GM23338 (cell line): ENCODE measurements around the gene ZNF69. TPM values are rescaled to one million over a fixed set of nuclear protein-coding genes. Genes with fewer than 3 reads are reported as not detected.
A peak's percentile ranks its signal among the peaks of the same experiment; 100 is the strongest.
"Not testable (repeated sequence)": the region's sequence is repeated elsewhere in the genome, so short reads cannot be mapped to it uniquely, and the experiment has no call there.

ENCODE experiments used
- ATAC-seq: fragments of 200-7000 bp; cut with Tn5 transposase; 3 replicates; pipeline ENCODE4 v1.9.1; 2020
- DNase-seq: peaks from one replicate; pipeline ENCODE4 v3.0.0-alpha.2; 2015; ENCODE audit warnings: low spot score
- H2AFZ ChIP-seq: fragments of 200-600 bp; sonication (generic); 2 replicates; pipeline ENCODE4 v1.8.0; 2016; ENCODE audit warnings: antibody characterized with exemption, mild to moderate bottlenecking, moderate library complexity
- H3F3A ChIP-seq: fragments of 200-600 bp; sonication (generic); replicated peaks from 2 replicates; pipeline ENCODE4 v1.8.0; 2017; ENCODE audit warnings: antibody characterized with exemption, mixed run types, low read depth
- H3K27ac ChIP-seq: fragments of 200-600 bp; sonication (generic); 2 replicates; pipeline ENCODE4 v1.6.1; 2016; ENCODE audit warnings: low read depth
- H3K27me3 ChIP-seq: fragments of 200-600 bp; sonication (generic); 2 replicates; pipeline ENCODE4 v1.8.0; 2016; ENCODE audit warnings: mild to moderate bottlenecking, mixed run types, moderate library complexity; ENCODE audit not compliant: insufficient read depth
- H3K36me3 ChIP-seq: fragments of 200-600 bp; sonication (generic); 2 replicates; pipeline ENCODE4 v1.8.0; 2016; ENCODE audit warnings: mild to moderate bottlenecking; ENCODE audit not compliant: insufficient read depth
- H3K4me1 ChIP-seq: fragments of 200-600 bp; sonication (generic); 2 replicates; pipeline ENCODE4 v1.8.0; 2016; ENCODE audit warnings: mild to moderate bottlenecking, moderate library complexity; ENCODE audit not compliant: insufficient read depth
- H3K4me2 ChIP-seq: fragments of 200-600 bp; sonication (generic); 2 replicates; pipeline ENCODE4 v1.7.1; 2017; ENCODE audit warnings: mixed run types
- H3K4me3 ChIP-seq: fragments of 200-600 bp; sonication (generic); 2 replicates; pipeline ENCODE4 v1.6.1; 2016; ENCODE audit warnings: mixed run types
- H3K79me2 ChIP-seq: fragments of 200-600 bp; sonication (generic); replicated peaks from 2 replicates; pipeline ENCODE4 v1.8.0; 2017; ENCODE audit warnings: mild to moderate bottlenecking; ENCODE audit not compliant: insufficient read depth
- H3K9me2 ChIP-seq: fragments of 200-600 bp; sonication (generic); 2 replicates; pipeline ENCODE4 v1.8.0; 2017; ENCODE audit not compliant: insufficient read depth
- H4K20me1 ChIP-seq: fragments of 200-600 bp; sonication (generic); replicated peaks from 2 replicates; pipeline ENCODE4 v1.8.0; 2017; ENCODE audit warnings: mild to moderate bottlenecking; ENCODE audit not compliant: insufficient read depth
- H3K27ac Mint-ChIP-seq: 2 replicates; pipeline ENCODE4 v1.8.0; 2020; ENCODE audit warnings: inconsistent platforms, mild to moderate bottlenecking, moderate library complexity, mixed read lengths
- H3K27me3 Mint-ChIP-seq: 3 replicates; pipeline ENCODE4 v1.8.0; 2022; ENCODE audit warnings: low read depth, mild to moderate bottlenecking, moderate library complexity, mixed read lengths, inconsistent platforms; ENCODE audit not compliant: insufficient read depth, poor library complexity
- H3K36me3 Mint-ChIP-seq: 3 replicates; pipeline ENCODE4 v1.8.0; 2021; ENCODE audit warnings: low read depth, mild to moderate bottlenecking, inconsistent platforms, moderate library complexity, mixed read lengths
- H3K4me1 Mint-ChIP-seq: 3 replicates; pipeline ENCODE4 v1.8.0; 2020; ENCODE audit warnings: mild to moderate bottlenecking, inconsistent platforms, mixed read lengths
- H3K4me3 Mint-ChIP-seq: 3 replicates; pipeline ENCODE4 v1.8.0; 2021; ENCODE audit warnings: moderate library complexity, mild to moderate bottlenecking, inconsistent platforms, mixed read lengths
- H3K9me3 Mint-ChIP-seq: 3 replicates; pipeline ENCODE4 v1.8.0; 2020; ENCODE audit warnings: moderate library complexity, mild to moderate bottlenecking, inconsistent platforms, mixed read lengths
- CREB1 ChIP-seq: fragments of 250-450 bp; sonication (Bioruptor Pico); IDR thresholded peaks from 2 replicates; pipeline ENCODE4 v1.5.0; 2020; ENCODE audit warnings: low read depth, mild to moderate bottlenecking, moderate library complexity
- EZH2 ChIP-seq: fragments of 200-600 bp; sonication (generic); IDR thresholded peaks from one replicate; pipeline ENCODE4 v1.8.0; 2017; ENCODE audit warnings: antibody characterized with exemption, mild to moderate bottlenecking, low read depth; ENCODE audit not compliant: unreplicated experiment
- EZH2phosphoT487 ChIP-seq: fragments of 200-600 bp; sonication (generic); IDR thresholded peaks from one replicate; pipeline ENCODE4 v1.8.1; 2018; ENCODE audit warnings: antibody characterized with exemption; ENCODE audit not compliant: unreplicated experiment
- JUNB ChIP-seq: IDR thresholded peaks from one replicate; pipeline ENCODE4 v1.6.1; 2016; ENCODE audit warnings: antibody characterized with exemption; ENCODE audit not compliant: unreplicated experiment
- NANOG ChIP-seq: IDR thresholded peaks from 2 replicates; pipeline ENCODE4 v1.6.1; 2016; ENCODE audit warnings: antibody characterized with exemption, borderline replicate concordance
- POLR2AphosphoS5 ChIP-seq: IDR thresholded peaks from 2 replicates; pipeline ENCODE4 v1.6.1; 2016; ENCODE audit warnings: antibody characterized with exemption, low read depth
- STAT1 ChIP-seq: IDR thresholded peaks from one replicate; pipeline ENCODE4 v1.6.1; 2016; ENCODE audit warnings: antibody characterized with exemption; ENCODE audit not compliant: unreplicated experiment
- ZNF331 ChIP-seq: fragments of 250-450 bp; sonication (Bioruptor Pico); IDR thresholded peaks from 2 replicates; pipeline ENCODE4 v1.5.0; 2020; ENCODE audit warnings: low read depth, mild to moderate bottlenecking, moderate library complexity
- polyA plus RNA-seq: library from polyadenylated mRNA; unstranded; fragments of >200 nt; fragmentation: Nextera tagmentation; extraction: Ambion mirVana; gene quantifications from 2 replicates; pipeline ENCODE4 v1.2.1, GENCODE V29; 2016
- total RNA-seq: library from RNA; depleted of rRNA; stranded (reverse); fragments of >200 nt; shearing (Covaris generic); gene quantifications from 2 replicates; pipeline ENCODE4 v1.2.3, GENCODE V29; 2014
- TF ChIP-seq, protein P1 (sequence below): IDR thresholded peaks from one replicate; pipeline ENCODE4 v1.6.1; 2018; ENCODE audit warnings: antibody characterized with exemption; ENCODE audit not compliant: unreplicated experiment
- TF ChIP-seq, protein P2 (sequence below): IDR thresholded peaks from 2 replicates; pipeline ENCODE4 v1.6.1; 2016; ENCODE audit warnings: antibody characterized with exemption

ZNF69 gene
- total and polyA plus RNA-seq, 2 experiments from 2014 or later, result 15.8 to 60.4 TPM

DNA sequence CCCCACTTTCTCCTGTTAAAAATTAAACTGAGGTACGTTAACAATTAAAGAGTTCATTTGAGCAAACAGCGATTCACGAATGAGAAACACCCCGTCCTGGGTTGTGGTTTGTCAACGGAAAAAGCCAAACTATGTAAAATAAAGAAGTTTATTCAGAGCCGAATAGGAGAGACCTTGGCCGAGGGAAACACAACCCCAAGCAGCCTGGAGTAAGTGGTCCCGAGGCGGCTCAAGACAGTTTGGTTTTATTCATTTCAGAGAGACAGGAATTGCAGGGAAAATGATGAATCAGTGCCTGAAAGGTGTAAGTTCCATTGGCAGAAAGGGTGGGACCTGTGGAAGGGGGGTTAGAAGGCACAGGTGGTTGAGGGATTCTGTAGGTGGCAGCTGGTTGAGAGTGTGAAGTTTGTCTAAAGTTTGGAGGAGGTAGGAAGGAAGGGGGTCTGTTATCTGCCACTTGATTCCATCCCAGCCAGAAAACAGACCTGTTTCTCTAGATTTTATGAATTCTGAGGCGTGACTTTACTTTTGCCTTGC lies 38.1 kb downstream of the ZNF69 start:
- H3K4me3 ChIP-seq, result peak overlapping the region; percentile 86
- DNase-seq, H3K4me1 ChIP-seq, H3K27ac Mint-ChIP-seq, H3K4me3 Mint-ChIP-seq, H3K9me2 ChIP-seq, H3F3A ChIP-seq, H3K27me3 Mint-ChIP-seq, ATAC-seq, H4K20me1 ChIP-seq, H3K27me3 ChIP-seq, H3K4me1 Mint-ChIP-seq, H3K36me3 ChIP-seq: not testable (repeated sequence)
- peak overlapping the region; percentile 81 for H3K4me2 ChIP-seq
- Mint-ChIP-seq H3K36me3 (peaks cover 30% of the 10 kb centered on the region), H3K9me3 (peaks cover 92% of the 10 kb centered on the region)
- peak overlapping the region; percentile 96; the same call in 1 of the 2 replicates for H3K27ac ChIP-seq
- peaks cover 44% of the 10 kb centered on the region for H3K79me2 ChIP-seq
- peak overlapping the region; percentile 74; the same call in 1 of the 2 replicates for H2AFZ ChIP-seq

DNA sequence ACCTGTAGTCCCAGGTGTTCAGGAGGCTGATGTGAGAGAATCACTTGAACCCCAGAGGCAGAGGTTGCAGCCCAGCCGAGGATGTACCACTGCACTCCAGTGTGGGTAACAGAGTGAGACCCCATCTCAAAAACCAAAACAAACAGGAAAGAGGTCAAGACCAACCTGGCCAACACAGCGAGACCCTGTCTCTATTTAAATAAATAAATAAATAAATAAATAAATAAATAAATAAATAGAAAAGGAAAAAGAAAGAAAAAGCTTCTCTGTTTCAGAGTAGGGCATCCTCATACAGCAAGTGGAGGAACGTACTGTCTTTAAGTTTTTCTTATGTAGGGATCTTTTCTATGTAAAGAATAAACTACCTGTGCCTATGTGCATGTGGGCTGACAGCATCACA lies 39.6 kb downstream of the ZNF69 start:
- Histone ChIP-seq H3K9me2 (no peaks in the 10 kb centered on the region), H3K27ac (no peak overlapping the region), H3K4me1 (peaks cover 9% of the 10 kb centered on the region; the same call in 1 of the 2 replicates), H3F3A (no peaks in the 10 kb centered on the region), H3K36me3 (no peaks in the 10 kb centered on the region), H2AFZ (no peak overlapping the region), H3K27me3 (0 out of 2 replicates have a peak, but pooled peaks cover 2% of the 10 kb centered on the region), H3K4me2 (no peak overlapping the region), H4K20me1 (peaks cover 9% of the 10 kb centered on the region), H3K4me3 (no peak overlapping the region), H3K79me2 (peaks cover 58% of the 10 kb centered on the region)
- no peaks in the 10 kb centered on the region for H3K4me1 Mint-ChIP-seq
- H3K27ac Mint-ChIP-seq, result no peak overlapping the region
- ATAC-seq (no peak), DNase-seq (no peak)
- peaks cover 92% of the 10 kb centered on the region for H3K9me3 Mint-ChIP-seq
- H3K27me3 Mint-ChIP-seq, result no peaks in the 10 kb centered on the region
- no peak for TF ChIP-seq JUNB
- H3K36me3 Mint-ChIP-seq, result peaks cover 38% of the 10 kb centered on the region
- H3K4me3 Mint-ChIP-seq, result no peak overlapping the region

DNA sequence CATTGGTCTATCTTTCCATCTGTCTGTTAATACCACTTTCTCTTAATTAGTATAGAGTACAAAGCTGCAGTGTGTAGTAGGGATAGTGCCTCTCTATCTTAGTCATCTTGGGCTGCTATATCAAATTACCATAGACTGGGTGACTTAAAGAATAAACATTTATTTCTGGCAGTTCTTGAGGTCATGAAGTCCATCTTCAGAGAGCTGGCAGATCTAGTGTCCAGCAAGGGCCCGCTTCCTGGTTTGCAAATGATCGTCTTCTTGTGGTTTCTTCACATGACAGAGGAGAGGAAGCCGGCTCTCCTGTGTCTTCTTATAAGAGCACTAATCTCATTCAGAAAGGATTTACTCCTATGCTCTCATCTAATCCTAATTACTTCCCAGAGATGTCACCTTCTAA lies 43.5 kb downstream of the ZNF69 start:
- ATAC-seq (no peak), DNase-seq (no peak)
- H3K27ac ChIP-seq, result no peak overlapping the region
- H3K4me3 Mint-ChIP-seq, result no peak overlapping the region
- peaks cover 4% of the 10 kb centered on the region; the same call in 1 of the 2 replicates for H3K4me1 ChIP-seq
- peaks cover 87% of the 10 kb centered on the region for H3K9me3 Mint-ChIP-seq
- no peaks in the 10 kb centered on the region for H3K27me3 Mint-ChIP-seq
- no peaks in the 10 kb centered on the region for H3K9me2 ChIP-seq
- no peaks in the 10 kb centered on the region for H3F3A ChIP-seq
- H3K27ac Mint-ChIP-seq, result no peak overlapping the region
- H2AFZ ChIP-seq, result no peak overlapping the region
- no peak overlapping the region for H3K4me2 ChIP-seq
- H3K4me1 Mint-ChIP-seq, result no peaks in the 10 kb centered on the region
- no peak overlapping the region for H3K4me3 ChIP-seq
- peaks cover 78% of the 10 kb centered on the region for H3K79me2 ChIP-seq
- peaks cover 29% of the 10 kb centered on the region for H3K36me3 Mint-ChIP-seq
- H3K27me3 ChIP-seq, result no peaks in the 10 kb centered on the region
- peaks cover 7% of the 10 kb centered on the region; the same call in 1 of the 2 replicates for H3K36me3 ChIP-seq
- peaks cover 8% of the 10 kb centered on the region for H4K20me1 ChIP-seq
- TF ChIP-seq EZH2phosphoT487 (no peak), CREB1 (CRISPR knock-in tag) (no peak), EZH2 (no peak), POLR2AphosphoS5 (no peak), ZNF331 (CRISPR knock-in tag) (no peak), JUNB (no peak), STAT1 (no peak), NANOG (no peak)
- TF ChIP-seq, protein P1, sequence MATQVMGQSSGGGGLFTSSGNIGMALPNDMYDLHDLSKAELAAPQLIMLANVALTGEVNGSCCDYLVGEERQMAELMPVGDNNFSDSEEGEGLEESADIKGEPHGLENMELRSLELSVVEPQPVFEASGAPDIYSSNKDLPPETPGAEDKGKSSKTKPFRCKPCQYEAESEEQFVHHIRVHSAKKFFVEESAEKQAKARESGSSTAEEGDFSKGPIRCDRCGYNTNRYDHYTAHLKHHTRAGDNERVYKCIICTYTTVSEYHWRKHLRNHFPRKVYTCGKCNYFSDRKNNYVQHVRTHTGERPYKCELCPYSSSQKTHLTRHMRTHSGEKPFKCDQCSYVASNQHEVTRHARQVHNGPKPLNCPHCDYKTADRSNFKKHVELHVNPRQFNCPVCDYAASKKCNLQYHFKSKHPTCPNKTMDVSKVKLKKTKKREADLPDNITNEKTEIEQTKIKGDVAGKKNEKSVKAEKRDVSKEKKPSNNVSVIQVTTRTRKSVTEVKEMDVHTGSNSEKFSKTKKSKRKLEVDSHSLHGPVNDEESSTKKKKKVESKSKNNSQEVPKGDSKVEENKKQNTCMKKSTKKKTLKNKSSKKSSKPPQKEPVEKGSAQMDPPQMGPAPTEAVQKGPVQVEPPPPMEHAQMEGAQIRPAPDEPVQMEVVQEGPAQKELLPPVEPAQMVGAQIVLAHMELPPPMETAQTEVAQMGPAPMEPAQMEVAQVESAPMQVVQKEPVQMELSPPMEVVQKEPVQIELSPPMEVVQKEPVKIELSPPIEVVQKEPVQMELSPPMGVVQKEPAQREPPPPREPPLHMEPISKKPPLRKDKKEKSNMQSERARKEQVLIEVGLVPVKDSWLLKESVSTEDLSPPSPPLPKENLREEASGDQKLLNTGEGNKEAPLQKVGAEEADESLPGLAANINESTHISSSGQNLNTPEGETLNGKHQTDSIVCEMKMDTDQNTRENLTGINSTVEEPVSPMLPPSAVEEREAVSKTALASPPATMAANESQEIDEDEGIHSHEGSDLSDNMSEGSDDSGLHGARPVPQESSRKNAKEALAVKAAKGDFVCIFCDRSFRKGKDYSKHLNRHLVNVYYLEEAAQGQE, result no peak
- TF ChIP-seq, protein P2, sequence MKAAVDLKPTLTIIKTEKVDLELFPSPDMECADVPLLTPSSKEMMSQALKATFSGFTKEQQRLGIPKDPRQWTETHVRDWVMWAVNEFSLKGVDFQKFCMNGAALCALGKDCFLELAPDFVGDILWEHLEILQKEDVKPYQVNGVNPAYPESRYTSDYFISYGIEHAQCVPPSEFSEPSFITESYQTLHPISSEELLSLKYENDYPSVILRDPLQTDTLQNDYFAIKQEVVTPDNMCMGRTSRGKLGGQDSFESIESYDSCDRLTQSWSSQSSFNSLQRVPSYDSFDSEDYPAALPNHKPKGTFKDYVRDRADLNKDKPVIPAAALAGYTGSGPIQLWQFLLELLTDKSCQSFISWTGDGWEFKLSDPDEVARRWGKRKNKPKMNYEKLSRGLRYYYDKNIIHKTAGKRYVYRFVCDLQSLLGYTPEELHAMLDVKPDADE, result no peak
